GM19193 (cell line): Measurements from ENCODE around the gene MTERF2.

Experiments
- POLR2A ChIP-seq: IDR thresholded peaks from 4 replicates; pipeline ENCODE4 v1.6.1; 2011; ENCODE audit not compliant: insufficient read depth, insufficient read length; ENCODE audit errors: extremely low read depth

MTERF2 gene

GRCh38 chr12:106986625-106987389 lies at the start of gene MTERF2:
Gene MTERF2, minus strand, starts transcription at chr12:106987146. Its CDS starts 8,432 bp downstream, at chr12:106978714.
- peak; percentile 66 for TF ChIP-seq POLR2A

GRCh38 chr12:107035733-107036132 lies 48.8 kb upstream of the MTERF2 start:
- TF ChIP-seq POLR2A, result no peak

GRCh38 chr12:107033758-107034739 lies 47.1 kb upstream of the MTERF2 start:
- TF ChIP-seq POLR2A, result no peak

GRCh38 chr12:107032266-107032665 lies 45.3 kb upstream of the MTERF2 start:
- TF ChIP-seq POLR2A, result no peak

- TF ChIP-seq POLR2A, result no peak
These were observed 44.1 kb upstream of the MTERF2 start for GRCh38 chr12:107031061-107031460.

GRCh38 chr12:107029081-107029480 lies 42.1 kb upstream of the MTERF2 start:
- no peak for TF ChIP-seq POLR2A

- no peak for TF ChIP-seq POLR2A
These were observed 40.7 kb upstream of the MTERF2 start for GRCh38 chr12:107027636-107028053.

- TF ChIP-seq POLR2A, result no peak
These were observed 40.1 kb upstream of the MTERF2 start for GRCh38 chr12:107026806-107027635.

- no peak for TF ChIP-seq POLR2A
These were observed 38.7 kb upstream of the MTERF2 start for GRCh38 chr12:107025671-107026070.

- no peak for TF ChIP-seq POLR2A
These were observed 32.6 kb upstream of the MTERF2 start for GRCh38 chr12:107019546-107019945.

- no peak for TF ChIP-seq POLR2A
These were observed 30.1 kb upstream of the MTERF2 start for GRCh38 chr12:107017042-107017441.

GRCh38 chr12:107014055-107014454 lies 27.1 kb upstream of the MTERF2 start:
- no peak for TF ChIP-seq POLR2A

- no peak for TF ChIP-seq POLR2A
These were observed 25.9 kb upstream of the MTERF2 start for GRCh38 chr12:107012736-107013425.

GRCh38 chr12:107011519-107011918 lies 24.6 kb upstream of the MTERF2 start:
- no peak for TF ChIP-seq POLR2A
